ENCODE data around the gene PTER. TPM values are rescaled to one million over a fixed set of nuclear protein-coding genes. Genes with fewer than 3 reads are reported as not detected.

The PTER gene
- total RNA-seq, 1 donor from 2014 or later, result 9.8 TPM

DNA sequence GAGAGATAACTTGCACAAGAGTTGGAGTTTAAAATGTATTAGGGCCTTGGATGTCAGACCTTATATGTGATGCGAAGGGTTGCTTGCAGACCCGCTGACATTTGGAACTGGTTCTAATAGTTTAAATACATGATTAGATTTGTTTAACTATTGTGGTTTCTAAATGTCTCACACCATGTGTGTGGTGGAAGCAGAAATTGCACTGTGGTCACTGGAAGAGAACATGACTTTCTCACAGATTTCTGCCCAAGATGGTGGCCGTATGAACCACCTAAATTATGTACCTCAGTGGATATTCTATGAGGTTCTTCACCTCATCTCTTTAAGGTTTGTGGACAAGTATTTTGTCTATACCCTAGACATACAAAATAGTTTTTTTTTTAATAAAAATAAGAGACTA is 93.0 kb downstream of the PTER start:
- intact Hi-C loops (cut with micrococcal nuclease), result loop anchor here (10.0 kb wide), 1 partner anchor 415 kb away; no protein-coding TSS in a partner anchor

GRCh38 chr10:16536155-16536554 is 99.3 kb downstream of the PTER start:
- intact Hi-C loops (cut with micrococcal nuclease), result no loop called here

- intact Hi-C loops (cut with micrococcal nuclease), result no loop called here
Observed at GRCh38 chr10:16544099-16544498, 107.3 kb downstream of the PTER start.

DNA sequence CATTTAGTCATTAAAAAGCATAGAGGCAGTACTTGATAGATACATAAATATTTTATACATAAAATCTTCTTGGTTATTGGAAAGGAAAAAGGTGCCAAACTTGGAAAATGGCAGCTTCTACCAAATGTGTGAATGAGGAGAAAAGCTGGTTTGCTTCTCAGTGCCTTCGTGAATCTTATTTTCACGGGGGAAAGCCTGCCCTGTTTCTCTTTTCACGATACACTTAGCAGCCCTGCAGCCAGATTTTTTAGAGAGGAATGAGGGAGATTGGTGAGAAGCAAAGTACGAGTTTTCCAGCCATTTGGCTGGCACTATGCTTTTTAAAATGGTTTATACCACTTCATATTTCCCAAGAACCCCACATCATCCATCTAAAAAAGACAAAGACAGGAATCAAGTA is 107.8 kb downstream of the PTER start:
- intact Hi-C loops (cut with micrococcal nuclease), result no loop called here

DNA sequence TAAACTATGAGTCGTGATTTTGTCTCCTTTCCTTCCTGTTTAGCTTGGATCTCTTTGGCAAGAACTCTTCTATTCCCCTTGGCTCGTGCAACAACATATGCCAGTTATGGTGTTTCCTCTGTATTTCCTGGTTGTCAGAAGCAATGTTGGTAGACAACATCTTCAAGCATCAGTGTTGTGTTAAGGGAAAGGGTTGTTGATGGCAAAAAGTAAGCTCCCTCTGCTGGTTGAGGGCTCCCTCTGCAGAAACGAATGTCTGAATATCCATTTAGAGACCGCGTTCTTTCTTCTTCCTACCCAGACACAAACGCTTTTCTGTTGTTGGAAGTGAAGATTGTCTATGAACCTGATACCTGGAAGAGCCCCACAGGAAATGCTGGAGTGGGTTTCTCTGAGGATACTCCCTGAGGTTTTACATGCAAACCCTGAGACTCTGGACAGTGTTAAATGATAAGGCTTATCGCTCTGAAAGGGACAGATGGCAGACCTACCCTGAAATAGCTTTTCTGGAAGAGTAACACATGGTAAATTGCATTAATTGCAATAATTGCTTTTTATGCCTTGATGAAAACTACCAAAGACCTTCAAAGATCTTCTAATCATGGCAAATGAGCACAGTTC is 108.4 kb downstream of the PTER start:
- intact Hi-C loops (cut with micrococcal nuclease), result loop anchor here (1.0 kb wide), 3 partner anchors 232 to 666 kb away; no protein-coding TSS in a partner anchor

GRCh38 chr10:16547973-16548372 is 111.2 kb downstream of the PTER start:
- intact Hi-C loops (cut with micrococcal nuclease), result no loop called here

GRCh38 chr10:16559236-16559773 is 122.5 kb downstream of the PTER start:
- intact Hi-C loops (cut with micrococcal nuclease), result no loop called here

GRCh38 chr10:16562891-16563290 is 126.1 kb downstream of the PTER start:
- intact Hi-C loops (cut with micrococcal nuclease), result no loop called here

Other genes with a start within 250 kb of the PTER start
- gene C1QL3, start 84.9 kb downstream of the PTER start, total RNA-seq, result not detected in 2 replicates